ENCODE results near the gene BNIPL.
A peak's percentile ranks its signal among the peaks of the same experiment; 100 is the strongest.

BNIPL gene

GRCh38 chr1:151036356-151036755 is at the start of gene BNIPL:
BNIPL (plus strand) TSS chr1:151036586; CDS start chr1:151036726, 140 bp downstream.
- no peak for DNase-seq

GRCh38 chr1:150987924-150988323 is 48.5 kb upstream of the BNIPL start:
- no peak for DNase-seq

GRCh38 chr1:150992626-150993025 is 43.8 kb upstream of the BNIPL start:
- DNase-seq = no peak

- no peak for DNase-seq
Observed at GRCh38 chr1:150994248-150994647, 42.1 kb upstream of the BNIPL start.

- no peak for DNase-seq
Observed at GRCh38 chr1:150995460-150995859, 40.9 kb upstream of the BNIPL start.

- DNase-seq = peak in 1 of 2 donors; percentile 54
Observed at GRCh38 chr1:150995896-150996295, 40.5 kb upstream of the BNIPL start.

- DNase-seq = no peak
Observed at GRCh38 chr1:150997126-150997872, 39.1 kb upstream of the BNIPL start.

GRCh38 chr1:150997949-150998348 is 38.4 kb upstream of the BNIPL start:
- no peak for DNase-seq

- DNase-seq = no peak
Observed at GRCh38 chr1:150999051-150999674, 37.2 kb upstream of the BNIPL start.

- no peak for DNase-seq
Observed at GRCh38 chr1:150999926-151000325, 36.5 kb upstream of the BNIPL start.

GRCh38 chr1:151000408-151000807 is 36.0 kb upstream of the BNIPL start:
- DNase-seq = no peak

- no peak for DNase-seq
Observed at GRCh38 chr1:151001602-151002001, 34.8 kb upstream of the BNIPL start.

- DNase-seq = no peak
Observed at GRCh38 chr1:151002051-151002450, 34.3 kb upstream of the BNIPL start.

GRCh38 chr1:151002611-151003010 is 33.8 kb upstream of the BNIPL start:
- no peak for DNase-seq

- peak in 1 of 2 donors; percentile 32 for DNase-seq
Observed at GRCh38 chr1:151003180-151003579, 33.2 kb upstream of the BNIPL start.

- DNase-seq = no peak
Observed at GRCh38 chr1:151005729-151006319, 30.6 kb upstream of the BNIPL start.

- DNase-seq = peak; percentile 47 to 59
Observed at GRCh38 chr1:151006327-151007052, 29.9 kb upstream of the BNIPL start, which contains the start of gene MINDY1. MINDY1 (minus strand) TSS chr1:151006902; CDS start chr1:151002617, 4,285 bp downstream.

- DNase-seq = no peak
Observed at GRCh38 chr1:151007853-151008243, 28.5 kb upstream of the BNIPL start.

- peak; percentile 98 for DNase-seq
Observed at GRCh38 chr1:151008244-151009205, 27.9 kb upstream of the BNIPL start, which contains the start of gene PRUNE1. PRUNE1 (plus strand) TSS chr1:151008449; CDS start chr1:151008633, 184 bp downstream.

GRCh38 chr1:151009206-151009587 is 27.2 kb upstream of the BNIPL start:
- DNase-seq = no peak

- DNase-seq = no peak
Observed at GRCh38 chr1:151009674-151010345, 26.6 kb upstream of the BNIPL start.
